GM19351 (cell line): Measurements from ENCODE around the gene ZNF138.
A peak's percentile ranks its signal among the peaks of the same experiment; 100 is the strongest.
"Not testable (repeated sequence)": the region's sequence is repeated elsewhere in the genome, so short reads cannot be mapped to it uniquely, and the experiment has no call there.

Experiments
- ATAC-seq: cut with Tn5 transposase; IDR thresholded peaks from one replicate; pipeline ENCODE4 v1.9.1; 2021; ENCODE audit warnings: mild to moderate bottlenecking, moderate library complexity; ENCODE audit not compliant: unreplicated experiment

Gene ZNF138

GRCh38 chr7:64794171-64794844, at the start of gene ZNF138:
ZNF138 (plus strand) TSS chr7:64794428; CDS start chr7:64794569, 141 bp downstream.
- ATAC-seq = peak; percentile 99

- no peak for ATAC-seq
Measured at GRCh38 chr7:64744680-64745079, 49.5 kb upstream of the ZNF138 start.

GRCh38 chr7:64747802-64748201, 46.4 kb upstream of the ZNF138 start:
- ATAC-seq = no peak

GRCh38 chr7:64753032-64753431, 41.2 kb upstream of the ZNF138 start:
- no peak for ATAC-seq

GRCh38 chr7:64755865-64756264, 38.4 kb upstream of the ZNF138 start:
- ATAC-seq = no peak

GRCh38 chr7:64758151-64758550, 36.1 kb upstream of the ZNF138 start:
- no peak for ATAC-seq

- ATAC-seq = no peak
Measured at GRCh38 chr7:64768824-64769223, 25.4 kb upstream of the ZNF138 start.

GRCh38 chr7:64774204-64774842, 19.9 kb upstream of the ZNF138 start:
- ATAC-seq = peak; percentile 51

GRCh38 chr7:64775289-64775688, 18.9 kb upstream of the ZNF138 start:
- ATAC-seq = no peak

GRCh38 chr7:64784842-64785241, 9.4 kb upstream of the ZNF138 start:
- ATAC-seq = not testable (repeated sequence)

- no peak for ATAC-seq
Measured at GRCh38 chr7:64787295-64787694, 6.9 kb upstream of the ZNF138 start.

- not testable (repeated sequence) for ATAC-seq
Measured at GRCh38 chr7:64789241-64789640, 5.0 kb upstream of the ZNF138 start.

GRCh38 chr7:64793106-64793755, 997 bp upstream of the ZNF138 start:
- no peak for ATAC-seq

GRCh38 chr7:64795176-64795575, 948 bp downstream of the ZNF138 start:
- no peak for ATAC-seq

GRCh38 chr7:64799169-64799568, 4.9 kb downstream of the ZNF138 start:
- not testable (repeated sequence) for ATAC-seq

GRCh38 chr7:64802699-64803098, 8.5 kb downstream of the ZNF138 start:
- no peak for ATAC-seq

GRCh38 chr7:64807731-64808365, 13.6 kb downstream of the ZNF138 start:
- no peak for ATAC-seq

GRCh38 chr7:64811767-64812166, 17.5 kb downstream of the ZNF138 start:
- ATAC-seq = no peak

- no peak for ATAC-seq
Measured at GRCh38 chr7:64830926-64831325, 36.7 kb downstream of the ZNF138 start.

- ATAC-seq = no peak
Measured at GRCh38 chr7:64832136-64832535, 37.9 kb downstream of the ZNF138 start.

GRCh38 chr7:64834989-64835388, 40.8 kb downstream of the ZNF138 start:
- no peak for ATAC-seq

GRCh38 chr7:64835856-64836255, 41.6 kb downstream of the ZNF138 start:
- ATAC-seq = not testable (repeated sequence)
